HG02610 (cell line): ENCODE measurements around the gene VPS33A.
"Not testable (repeated sequence)": the region's sequence is repeated elsewhere in the genome, so short reads cannot be mapped to it uniquely, and the experiment has no call there.

Experiments
- ATAC-seq: cut with Tn5 transposase; IDR thresholded peaks from one replicate; pipeline ENCODE4 v1.9.1; 2021; ENCODE audit warnings: mild to moderate bottlenecking, moderate library complexity; ENCODE audit not compliant: unreplicated experiment

Gene VPS33A

DNA sequence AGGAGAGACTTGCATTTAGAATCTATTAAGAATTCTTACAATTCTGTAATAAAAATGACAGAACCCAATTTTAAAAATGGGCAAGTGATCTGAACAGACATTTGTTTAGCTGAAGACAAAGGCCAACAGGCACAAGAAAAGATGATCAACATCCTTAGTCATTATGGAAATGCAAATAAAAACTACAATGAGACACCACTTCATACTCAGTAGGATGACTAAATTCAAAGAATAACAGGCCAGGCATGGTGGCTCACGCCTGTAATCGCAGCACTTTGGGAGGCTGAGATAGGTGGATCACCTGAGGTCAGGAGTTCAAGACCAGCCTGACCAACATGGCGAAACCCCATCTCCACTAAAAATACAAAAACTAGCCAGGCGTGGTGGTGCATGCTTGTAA lies 7.8 kb downstream of the VPS33A start:
- not testable (repeated sequence) for ATAC-seq

DNA sequence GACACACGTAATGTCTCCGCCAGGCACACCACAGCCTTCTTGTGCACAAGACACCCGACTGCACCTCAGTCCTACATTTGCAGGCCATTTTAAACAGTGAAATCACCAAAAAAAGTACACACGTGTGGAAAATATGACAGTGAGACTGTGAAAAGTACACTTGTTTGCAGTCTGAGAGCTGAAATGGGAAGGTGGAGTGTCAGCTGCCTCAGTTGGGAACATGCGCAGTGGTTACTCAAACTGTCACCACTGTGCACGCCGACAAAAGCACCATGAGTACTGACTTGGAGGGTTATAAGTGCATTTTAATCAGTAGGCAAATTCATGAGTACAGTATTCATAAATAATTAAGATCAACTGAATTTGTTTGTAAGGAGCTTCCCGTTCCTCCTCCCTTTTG lies 15.8 kb downstream of the VPS33A start:
- ATAC-seq, result no peak

DNA sequence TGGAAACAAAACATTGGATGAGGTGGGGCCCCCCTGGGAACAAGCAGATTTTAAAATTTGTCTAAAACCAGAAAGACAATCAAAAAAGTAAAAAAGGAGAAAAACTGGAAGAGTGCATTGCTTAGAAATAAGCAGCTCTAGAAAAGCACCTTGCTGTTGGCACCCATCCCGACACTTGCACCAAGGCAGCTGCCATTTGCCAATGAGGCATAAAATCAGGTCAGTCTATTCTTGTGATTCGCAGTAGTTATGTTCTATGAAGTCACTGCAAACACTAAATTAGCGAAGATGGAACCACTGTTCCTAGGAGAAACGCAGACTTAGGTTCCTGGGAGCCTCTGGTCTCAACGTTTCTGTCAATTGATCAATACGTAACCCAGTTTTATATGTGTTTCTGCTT lies 16.2 kb downstream of the VPS33A start:
- no peak for ATAC-seq

DNA sequence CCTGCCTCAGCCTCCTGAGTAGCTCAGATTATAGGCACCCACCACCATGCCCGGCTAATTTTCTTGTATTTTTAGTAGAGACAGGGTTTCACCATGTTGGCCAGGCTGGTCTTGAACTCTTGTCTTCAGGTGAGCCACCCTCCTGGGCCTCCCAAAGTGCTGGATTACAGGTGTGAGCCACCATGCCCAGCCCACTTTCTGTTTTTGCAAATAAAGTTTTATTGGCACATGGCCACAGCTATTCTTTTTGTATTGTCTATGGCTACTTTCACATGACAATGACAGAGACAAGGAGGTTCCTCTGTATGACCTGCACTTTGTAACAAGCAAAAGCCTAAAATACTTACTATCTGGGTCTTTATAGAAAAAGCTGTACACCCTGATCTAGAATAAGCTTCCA lies 20.7 kb downstream of the VPS33A start:
- ATAC-seq, result no peak

DNA sequence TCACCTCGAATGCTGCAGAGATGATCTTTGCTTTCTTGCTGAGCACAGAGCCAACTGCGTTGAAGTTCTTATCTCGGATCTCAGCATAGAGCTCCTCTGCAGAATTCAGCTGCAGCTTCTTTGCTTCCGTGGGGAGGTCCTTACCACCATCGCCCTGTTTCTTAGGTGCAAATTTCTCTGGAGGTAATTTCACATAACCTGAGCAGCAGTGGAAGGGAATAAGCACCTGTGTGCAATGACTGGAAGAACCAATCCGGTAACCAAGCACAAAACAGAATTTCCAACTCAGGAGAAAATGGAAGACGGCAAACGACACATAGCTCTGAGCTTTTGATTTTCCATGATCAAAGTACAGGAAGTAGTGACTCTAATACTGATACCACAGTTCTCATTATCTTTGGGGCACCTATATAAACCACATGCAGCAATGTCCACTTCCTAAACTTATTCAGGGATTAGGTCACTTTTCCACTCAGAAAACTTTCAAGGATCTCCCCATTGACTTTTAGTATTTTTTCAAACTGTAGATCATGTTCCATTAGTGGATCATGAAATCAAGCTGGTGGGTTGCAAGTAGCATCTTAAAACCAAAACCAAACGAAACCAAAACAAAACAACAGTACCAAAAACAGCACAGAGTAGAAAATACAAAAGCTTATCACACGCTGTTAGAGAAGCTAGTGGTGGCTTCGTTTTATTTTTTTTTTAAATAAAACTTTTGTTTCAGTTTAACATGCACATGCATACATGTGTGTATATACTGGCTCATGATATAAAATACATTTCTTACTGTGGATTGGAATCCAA lies 21.5 kb downstream of the VPS33A start:
- no peak for ATAC-seq

DNA sequence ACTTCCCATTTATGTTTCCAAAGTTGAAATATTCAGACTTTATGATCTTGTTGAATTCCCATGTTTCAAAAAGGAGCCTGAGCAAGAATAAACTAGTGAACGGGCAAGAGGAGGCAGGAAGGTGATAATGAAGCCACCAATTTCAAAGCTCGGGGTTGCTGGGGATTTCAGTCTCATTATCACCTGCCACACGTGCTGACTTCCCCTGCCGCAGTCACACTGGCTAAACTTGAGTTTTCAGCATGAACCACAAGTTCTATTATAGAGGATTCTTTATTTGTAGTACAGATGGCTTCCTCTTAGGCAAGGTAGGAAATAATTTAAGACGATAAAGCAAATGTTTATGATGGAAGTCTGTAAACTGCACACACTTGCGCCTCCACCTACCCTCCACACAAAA lies 22.3 kb downstream of the VPS33A start:
- no peak for ATAC-seq

DNA sequence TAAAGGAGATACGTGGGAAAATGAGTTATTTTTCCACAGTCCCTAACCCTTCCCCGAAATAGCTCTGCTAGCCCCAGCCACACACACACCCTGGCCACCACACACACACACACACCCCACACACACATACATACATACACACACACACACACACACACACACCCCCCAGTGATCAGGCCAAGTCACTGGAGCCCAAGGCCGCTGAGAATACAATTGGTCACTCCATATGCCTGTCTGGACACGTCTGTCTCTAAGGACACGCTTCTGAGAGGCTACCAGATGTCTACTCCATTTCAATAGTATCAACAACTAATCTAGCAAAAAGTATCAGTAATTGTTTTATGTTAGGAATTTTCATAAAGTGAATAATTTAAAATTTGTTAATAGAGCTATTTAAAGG lies 27.4 kb downstream of the VPS33A start:
- no peak for ATAC-seq

DNA sequence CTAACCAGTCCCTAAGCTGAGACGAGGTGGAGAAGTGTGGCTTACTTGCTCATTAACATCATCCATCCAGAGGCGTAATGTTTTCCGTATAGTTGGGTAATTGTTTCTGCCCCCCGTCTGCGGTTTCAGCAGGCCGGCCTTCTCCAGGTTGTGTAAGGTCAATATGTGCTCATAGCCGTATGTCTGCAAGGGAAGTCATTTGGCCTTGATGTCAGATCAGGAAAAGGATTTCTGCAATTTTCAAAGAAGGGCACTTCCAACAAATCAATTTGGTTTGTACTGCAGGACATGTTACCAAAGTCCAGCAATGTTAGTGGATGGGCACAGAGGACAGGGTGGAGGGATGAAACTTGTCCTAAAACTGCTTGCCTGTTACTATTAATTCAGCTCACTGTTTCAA lies 30.6 kb downstream of the VPS33A start:
- ATAC-seq, result no peak

DNA sequence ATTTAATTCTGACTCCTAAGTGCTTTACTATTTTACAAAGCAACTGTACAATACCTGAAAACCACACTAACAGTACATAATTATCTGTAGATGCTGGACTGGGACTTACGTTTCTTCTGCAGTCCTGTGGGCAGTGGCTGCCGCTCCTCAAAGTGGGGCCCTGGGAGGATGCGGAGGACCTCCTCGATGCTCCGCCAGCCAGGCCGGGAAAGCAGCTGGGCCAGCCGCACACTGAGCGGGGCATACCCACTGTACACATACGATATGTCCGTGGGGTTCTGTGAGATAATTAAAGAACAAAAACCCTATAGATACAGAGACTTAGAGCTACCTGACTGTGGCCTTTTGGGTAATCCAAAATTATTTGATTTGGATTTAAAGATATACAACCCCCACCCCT lies 33.6 kb downstream of the VPS33A start:
- no peak for ATAC-seq

DNA sequence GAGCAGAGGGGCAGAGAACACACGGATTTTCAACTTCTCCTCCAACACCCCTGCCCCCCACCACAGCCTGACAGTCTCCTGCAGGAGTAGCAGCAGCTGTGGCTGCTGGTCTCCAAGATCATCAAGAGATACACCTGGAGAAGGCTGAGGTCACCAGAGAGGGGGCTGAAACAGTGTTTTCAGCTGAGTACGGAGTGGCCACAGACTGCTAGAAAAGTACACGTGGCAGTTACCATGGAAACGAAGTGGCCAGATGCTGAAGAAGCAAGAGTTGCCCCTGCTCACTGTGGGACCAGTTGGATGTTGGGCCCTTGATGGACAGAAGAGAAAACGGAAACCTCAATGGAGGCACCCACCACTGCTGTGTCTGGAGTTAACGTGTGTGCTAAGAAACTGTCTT lies 35.5 kb downstream of the VPS33A start:
- ATAC-seq, result no peak

DNA sequence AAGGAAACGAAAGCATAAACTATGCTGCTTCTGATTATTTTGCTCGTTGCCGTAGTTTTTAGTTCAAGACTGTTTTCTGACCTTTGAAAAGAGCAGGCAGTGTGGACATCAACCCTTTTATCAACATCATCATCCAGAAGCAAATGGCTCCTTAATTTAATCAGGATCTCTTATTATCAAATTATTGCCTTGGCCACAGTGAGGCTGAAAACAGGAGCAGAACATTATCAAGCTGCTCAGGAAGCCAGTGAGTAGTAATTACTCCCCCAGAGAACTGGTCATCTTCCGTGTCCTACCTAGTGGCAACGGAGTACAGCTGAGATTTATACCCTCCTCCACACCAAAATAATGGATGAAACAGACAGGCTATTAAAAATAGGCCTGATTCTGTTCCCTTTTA lies 38.2 kb downstream of the VPS33A start:
- no peak for ATAC-seq

DNA sequence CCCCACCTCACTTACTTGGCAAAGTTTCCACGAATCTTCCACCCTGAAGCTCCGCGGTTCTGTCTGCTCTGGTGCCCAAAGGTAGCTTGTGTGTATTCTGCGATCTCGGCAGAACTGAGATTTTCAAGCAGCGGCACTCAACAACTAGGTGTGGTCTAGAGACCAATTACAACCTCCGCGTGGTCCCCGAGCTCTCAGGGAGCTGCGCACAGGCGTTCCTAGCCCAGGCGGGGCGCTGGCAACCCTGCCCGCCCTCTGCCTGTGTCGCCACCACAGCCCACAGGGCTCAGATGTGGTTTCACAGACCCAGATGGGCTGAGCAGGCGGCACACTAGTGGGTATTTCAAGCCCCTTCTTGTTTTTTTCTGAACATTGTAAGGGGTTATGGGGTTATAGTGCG lies 39.0 kb downstream of the VPS33A start:
- no peak for ATAC-seq

DNA sequence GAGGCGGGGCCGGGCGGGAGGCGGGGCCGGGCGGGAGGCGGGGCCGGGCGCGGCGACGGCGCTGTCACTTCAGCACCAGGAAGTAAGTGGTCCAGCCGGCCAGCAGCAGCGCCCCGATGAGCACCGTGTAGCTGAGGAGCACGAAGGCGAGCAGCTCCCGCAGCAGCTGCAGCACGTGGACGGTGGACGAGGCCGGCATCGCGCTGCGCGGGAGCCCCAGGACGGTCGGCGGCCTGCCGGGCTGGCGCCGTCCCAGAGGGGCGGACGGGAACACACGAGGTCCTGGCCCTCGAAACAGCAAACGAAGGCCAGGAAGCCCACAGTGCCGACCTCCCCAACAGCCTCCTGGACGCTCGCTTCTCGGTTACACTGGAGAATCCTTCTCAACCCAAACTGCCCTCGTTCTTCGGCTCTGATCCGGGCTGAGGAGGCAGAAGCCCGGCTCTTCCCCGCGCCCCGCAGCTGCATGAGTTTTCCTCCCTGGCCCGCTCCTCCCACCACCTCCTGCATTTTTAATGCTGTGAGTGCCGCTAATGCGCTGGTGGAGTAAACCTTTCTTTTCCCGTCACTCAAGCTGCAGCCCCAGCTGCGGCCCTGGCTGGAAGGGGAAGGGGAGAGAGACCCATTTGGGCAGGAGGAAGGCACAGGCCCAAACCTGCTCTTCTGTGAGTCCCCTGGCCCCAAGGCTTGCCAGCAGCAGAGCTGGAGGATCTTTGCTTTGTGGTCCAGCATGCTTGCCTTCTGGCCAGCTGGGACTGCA lies 39.7 kb downstream of the VPS33A start:
- ATAC-seq, result no peak

DNA sequence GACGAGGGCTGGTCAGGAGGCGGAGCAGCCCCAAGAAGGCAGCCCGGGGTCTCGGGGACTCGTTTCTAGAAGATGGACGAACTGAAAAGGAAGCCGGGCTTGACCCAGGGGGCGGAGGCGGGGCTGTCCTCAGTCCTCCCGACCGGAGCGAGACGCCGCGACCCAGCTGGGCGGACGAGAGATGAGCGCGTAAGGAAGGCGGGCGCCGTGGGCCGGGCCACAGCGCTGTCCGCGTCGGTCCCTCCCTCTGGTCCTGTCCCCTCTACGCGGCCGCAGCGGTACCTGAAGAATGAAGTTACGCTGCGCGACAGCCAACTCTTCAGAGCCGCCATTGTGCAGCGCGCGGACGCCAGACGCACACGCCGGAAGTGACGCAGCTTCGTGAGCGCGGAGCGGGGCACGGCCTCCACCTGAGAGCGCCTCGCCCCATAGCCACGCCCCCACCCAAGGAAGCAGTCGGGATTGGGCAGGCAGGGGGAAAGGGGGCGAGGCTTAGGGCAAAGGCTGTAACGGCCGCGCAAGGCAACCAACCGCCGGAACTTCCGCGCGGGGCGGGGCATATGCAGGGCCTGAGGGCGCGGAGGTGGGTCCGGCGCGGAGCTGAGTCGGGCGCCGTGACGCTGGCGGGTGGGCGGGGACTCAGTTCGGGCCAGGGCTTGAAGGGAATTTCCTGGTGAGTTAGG lies 40.5 kb downstream of the VPS33A start, which contains the start of gene DIABLO:
Gene DIABLO (minus strand): TSS at position 370 of the 683 bp plus-strand sequence. CDS start 38 bp downstream, at position 332.
- peak; percentile 92 for ATAC-seq

DNA sequence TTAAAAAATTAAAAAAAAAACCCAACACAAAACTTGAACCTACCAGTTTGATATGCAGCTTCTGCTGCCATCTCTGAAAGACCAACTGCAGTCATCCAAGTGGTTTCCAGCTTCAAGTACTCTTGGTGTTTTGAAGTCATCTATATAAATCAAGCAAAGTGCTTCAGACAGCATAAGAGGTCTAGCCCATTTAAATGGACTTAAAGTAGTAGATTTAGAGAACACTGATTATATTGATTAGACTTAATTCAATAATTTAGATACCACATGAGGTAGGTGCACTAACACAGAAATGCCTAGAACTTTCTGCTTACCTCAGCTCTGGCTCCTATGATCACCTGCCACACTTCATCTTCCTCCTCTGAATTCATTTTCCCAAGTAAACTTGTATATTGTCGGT lies 49.8 kb downstream of the VPS33A start:
- no peak for ATAC-seq

DNA sequence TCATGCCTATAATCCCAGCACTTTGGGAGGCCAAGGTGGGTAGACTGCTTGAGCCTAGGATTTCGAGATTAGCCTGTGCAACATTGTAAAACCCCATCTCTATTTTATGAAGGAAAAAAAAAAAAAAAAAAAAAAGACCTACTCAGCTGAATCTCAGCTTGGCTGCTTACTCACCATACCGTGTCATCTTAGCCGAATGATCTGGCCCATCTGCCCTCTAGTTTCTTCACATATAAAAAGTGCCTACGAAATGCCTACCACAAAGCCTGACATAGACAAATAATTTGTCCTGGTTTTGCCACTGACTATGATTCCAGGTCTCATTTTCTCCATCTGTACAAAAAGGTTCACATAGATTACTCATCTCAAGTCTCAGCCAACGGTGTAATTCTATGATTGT lies 50.5 kb downstream of the VPS33A start:
- no peak for ATAC-seq

DNA sequence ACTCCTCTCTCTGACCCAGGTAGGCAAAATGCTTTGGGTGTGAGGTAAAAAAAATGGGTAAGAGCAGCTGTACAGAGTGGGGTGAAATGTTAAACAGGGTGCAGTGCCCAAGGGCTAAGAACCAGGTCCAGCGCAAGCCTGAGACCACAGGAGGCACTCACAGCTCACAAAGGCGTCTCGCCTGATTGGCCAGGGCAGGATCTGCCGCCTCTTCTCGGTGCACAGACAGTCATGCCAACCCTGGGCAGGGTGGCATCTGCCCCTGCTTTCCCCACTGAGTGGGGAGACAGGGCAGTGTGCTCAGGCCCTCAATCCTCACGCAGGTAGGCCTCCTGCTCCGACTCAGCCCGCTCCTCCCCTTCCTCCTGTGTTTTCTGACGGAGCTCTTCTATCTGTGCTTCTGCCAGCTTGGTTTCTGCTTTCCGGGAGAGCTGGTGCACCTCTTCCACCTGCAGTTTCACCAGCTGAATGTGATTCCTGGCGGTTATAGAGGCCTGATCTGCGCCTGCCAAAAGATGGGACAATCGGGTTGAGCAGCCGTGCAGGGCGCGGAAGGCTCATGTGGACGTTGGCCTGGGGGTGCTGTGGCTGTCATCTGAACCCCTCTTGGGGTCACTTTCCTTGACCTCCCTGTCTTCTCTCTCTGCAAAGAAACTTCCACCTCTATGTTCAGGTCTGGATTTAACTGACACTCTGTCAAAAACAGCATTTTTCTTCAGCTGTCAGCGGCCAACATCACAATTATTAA lies 58.0 kb downstream of the VPS33A start:
- ATAC-seq, result no peak

DNA sequence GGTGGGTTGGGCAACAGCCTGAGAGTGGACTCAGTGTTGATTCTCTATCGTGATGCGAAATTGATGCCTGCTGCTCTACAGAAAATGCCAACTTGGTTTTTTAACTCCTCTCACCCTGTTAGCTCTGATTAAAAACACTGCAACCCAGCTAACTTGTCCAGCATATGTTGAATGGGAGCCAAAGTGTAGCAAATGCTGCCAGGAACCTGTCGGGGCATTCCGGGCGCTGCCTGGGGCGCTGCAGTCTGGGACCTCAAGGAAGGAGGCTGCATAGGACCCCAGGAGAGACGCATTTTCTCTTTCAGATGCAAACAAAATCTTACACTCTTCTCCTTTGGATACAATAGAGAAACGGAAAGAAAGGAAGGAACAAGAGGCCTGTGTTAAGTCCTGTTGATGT lies 58.9 kb downstream of the VPS33A start:
- ATAC-seq, result no peak

DNA sequence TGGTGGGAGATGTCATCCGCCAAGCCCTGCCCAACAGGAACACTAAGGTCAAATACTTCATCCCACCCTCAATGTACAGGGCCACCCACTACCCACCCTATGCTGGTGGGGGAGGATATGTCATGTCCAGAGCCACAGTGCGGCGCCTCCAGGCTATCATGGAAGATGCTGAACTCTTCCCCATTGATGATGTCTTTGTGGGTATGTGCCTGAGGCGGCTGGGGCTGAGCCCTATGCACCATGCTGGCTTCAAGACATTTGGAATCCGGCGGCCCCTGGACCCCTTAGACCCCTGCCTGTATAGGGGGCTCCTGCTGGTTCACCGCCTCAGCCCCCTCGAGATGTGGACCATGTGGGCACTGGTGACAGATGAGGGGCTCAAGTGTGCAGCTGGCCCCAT lies 59.3 kb downstream of the VPS33A start:
- no peak for ATAC-seq

DNA sequence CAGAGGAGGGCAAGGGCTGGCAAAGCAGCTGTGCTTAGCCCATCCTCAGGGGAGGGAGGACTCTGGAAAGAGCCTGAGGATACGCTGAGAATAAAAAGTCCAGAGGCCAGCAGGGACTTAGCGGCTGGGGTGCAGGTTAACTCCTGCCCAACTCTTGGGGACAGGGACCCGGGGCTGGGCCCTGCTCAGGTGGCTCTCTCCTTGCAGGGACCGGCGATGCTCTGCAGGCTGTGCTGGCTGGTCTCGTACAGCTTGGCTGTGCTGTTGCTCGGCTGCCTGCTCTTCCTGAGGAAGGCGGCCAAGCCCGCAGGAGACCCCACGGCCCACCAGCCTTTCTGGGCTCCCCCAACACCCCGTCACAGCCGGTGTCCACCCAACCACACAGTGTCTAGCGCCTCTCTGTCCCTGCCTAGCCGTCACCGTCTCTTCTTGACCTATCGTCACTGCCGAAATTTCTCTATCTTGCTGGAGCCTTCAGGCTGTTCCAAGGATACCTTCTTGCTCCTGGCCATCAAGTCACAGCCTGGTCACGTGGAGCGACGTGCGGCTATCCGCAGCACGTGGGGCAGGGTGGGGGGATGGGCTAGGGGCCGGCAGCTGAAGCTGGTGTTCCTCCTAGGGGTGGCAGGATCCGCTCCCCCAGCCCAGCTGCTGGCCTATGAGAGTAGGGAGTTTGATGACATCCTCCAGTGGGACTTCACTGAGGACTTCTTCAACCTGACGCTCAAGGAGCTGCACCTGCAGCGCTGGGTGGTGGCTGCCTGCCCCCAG lies 60.0 kb downstream of the VPS33A start:
- no peak for ATAC-seq
